D341Med (cell line): ENCODE measurements around the gene RSPH6A.
"Not testable (repeated sequence)": the region's sequence is repeated elsewhere in the genome, so short reads cannot be mapped to it uniquely, and the experiment has no call there.

Experiments
- DNase-seq: peaks from one replicate; pipeline ENCODE4 v3.0.0; 2012; ENCODE audit warnings: low spot score

Gene RSPH6A

DNA sequence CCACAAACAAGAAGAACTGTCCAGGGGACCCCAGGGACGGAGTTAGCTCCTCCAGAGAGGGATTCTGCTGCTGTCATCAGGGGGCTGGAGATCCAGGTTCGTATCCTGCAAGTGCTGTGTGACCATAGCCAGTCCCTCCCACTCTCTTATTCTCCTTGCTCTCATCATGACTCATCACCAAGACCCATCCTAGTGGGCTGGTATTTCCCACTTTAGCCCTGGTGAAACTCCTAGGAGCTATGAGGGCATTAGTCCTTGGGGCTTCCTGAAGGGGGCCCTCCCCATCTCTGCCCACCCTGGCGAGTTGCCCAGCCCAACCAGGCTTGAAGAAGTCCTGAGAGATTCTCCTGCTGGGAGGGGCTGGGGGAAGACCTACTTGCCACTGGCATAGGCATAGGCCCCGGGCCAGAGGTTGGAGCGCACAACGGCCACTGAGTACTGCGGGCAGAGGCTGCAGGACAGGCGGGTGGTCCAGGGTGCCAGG is 15.0 kb downstream of the RSPH6A start:
- no peak for DNase-seq

DNA sequence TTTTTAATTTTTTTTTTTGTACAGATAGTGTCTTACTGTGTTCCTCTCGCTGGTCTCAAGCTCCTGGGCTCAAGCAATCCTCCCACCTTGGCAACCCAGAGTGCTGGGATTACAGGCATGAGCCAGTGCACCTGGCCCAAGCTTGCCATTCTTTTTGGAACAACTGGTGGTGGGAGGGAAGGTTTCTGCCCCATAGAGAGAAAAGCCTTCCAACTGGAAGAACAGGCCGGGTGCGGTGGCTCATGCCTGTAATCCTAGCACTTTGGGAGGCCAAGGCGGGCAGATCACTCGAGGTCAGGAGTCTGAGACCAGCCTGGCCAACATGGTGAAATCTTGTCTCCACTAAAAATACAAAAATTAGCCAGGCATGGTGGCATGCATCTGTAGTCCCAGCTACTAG is 15.6 kb downstream of the RSPH6A start:
- not testable (repeated sequence) for DNase-seq

DNA sequence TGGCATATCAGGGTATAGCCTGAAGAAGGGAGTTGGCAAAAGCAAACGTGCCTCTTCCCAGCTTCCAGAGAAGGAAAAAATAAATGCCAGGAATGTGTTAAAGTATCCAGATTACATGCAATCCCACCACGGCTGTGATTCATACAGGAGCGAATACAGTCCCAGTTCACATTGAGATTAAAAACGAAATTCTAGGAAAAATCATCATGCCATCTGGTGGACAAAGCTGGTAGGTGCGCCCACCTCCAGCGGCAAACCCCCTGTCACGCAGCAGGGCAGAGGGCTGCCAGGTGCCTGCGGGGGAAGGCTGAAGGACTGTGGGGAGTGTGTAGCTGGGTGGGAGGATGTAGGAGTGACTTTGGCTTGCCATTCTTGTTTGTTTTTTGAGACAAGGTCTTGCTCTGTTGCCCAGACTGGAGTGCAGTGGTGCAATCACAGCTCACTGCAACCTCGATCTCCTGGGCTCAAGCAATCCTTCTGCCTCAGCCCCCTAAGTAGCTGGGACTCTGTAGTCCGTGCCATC is 16.1 kb downstream of the RSPH6A start:
- DNase-seq, result peak; percentile 90

DNA sequence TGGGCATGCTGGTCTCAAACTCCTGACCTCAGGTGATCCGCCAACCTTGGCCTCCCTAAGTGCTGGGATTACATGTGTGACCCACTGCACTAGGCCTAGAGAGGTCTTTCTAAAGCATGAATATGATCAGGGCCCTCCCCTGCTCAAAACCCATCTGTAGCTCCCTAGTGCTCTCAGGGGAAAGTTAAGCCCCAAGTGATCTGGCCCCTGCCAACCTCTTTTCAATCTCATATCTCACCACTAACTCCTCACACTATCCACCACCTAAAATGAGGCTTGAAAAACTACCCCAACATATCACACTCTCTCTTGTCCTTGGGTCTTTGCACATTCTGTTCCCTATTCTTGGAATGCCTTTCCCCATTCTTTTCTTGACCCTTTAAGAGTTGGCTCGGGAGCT is 20.5 kb downstream of the RSPH6A start:
- no peak for DNase-seq

DNA sequence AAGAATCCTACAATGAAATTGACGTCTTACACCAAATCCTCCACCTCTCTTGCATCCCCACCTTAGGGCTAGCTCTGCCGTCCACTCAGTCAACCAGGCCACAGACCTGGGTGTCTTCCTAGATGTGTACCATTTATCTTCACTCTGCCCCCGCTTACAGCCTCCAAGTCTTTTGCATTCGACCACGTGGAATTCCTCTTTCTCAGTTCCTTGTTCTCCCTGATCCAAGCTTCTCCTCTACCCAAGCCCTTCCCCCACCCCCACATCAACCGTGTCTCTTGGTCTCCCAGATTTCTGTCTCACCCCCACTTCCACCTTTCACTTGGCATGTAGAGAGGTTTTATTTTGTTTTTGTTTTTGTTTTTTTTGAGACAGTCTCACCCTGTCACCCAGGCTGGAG is 21.2 kb downstream of the RSPH6A start:
- no peak for DNase-seq

DNA sequence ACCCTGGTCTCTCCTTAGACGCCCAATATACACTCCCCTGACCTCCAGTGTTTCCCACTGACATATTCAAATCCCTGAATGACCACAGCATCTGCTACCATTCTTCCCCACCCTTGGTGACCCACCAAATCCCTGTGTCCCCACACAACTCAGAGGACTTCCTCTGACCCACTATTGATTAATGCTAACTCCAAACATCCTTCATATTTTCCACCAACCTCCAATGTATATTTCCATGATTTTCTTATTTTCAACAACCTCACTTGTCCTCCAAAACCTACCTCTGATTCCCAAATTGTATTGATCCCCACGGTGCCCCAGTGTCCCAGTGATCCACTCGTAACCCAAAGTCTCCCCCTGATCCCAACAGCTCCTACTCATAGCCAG is 21.9 kb downstream of the RSPH6A start:
- DNase-seq, result no peak

DNA sequence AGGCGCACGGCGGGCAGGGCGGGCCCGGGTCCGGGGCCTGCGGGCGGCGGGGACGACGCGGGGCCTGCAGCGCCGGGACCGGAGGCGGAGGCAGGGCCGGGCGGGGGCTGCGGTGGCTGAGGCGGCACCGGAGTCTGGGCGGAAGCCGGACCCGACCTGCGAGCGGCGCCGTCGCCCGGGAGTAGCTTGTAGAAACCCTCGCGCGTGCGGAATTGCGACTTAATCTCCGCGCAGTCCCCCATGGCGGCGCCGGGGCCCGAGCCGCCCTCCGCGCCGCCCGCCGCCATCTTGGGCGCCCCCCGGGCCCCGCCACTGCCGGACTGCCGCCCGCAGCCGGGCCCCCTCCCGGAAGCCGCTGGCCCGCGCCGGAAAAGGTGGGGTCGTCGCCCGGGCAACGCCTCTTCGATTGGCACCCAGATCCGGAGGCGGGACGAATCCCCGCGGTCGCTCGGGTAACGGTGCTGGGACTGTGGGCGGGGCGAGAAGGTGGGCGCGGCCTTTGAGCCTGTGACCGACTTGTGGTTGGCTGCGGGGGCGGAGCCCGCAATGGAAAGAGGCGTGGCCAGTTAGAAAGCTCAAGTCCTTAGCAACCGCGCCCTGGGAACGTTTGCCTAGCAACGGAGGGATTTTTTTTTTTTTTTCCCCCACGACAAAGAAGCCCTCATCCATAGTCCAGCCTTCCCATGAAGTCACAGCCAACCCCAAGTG is 22.5 kb downstream of the RSPH6A start, which contains the start of gene DMWD:
Gene DMWD (minus strand): TSS at position 376 of the 708 bp plus-strand sequence. CDS start 89 bp downstream, at position 287.
- peak; percentile 99 for DNase-seq

DNA sequence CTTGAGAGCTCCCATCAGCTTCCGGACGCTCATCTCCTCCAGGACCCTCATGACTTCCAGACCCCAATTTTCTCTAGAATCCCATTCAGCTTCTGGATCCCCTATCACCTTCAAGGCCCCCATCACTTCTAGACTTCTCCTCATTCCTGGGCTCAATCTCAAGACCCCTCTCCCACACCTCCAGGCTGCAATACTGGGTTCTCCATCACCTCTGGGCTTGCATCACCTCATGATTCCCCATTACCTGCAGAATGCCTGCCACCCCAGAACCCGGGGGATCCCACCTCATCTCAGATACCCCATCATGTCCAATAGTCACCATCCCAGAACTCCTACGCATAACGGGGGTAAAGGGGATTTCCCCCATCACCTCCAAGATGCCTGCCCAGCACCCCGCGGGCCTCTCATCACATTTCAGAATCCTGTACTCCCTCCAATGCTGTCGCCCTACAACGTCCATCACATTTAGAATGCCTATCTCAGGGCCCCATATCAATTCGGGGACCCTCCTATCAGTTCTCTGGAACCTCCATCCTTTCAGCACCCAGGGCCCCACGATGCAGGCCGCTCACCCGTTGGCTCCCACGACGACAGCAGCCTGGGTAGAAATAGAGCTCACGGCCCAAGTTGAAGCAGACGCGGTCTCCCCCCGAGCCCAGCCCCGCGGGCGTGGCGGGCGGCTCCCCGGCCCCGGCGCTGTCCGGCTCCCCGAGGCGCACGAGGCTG is 23.2 kb downstream of the RSPH6A start:
- no peak for DNase-seq

DNA sequence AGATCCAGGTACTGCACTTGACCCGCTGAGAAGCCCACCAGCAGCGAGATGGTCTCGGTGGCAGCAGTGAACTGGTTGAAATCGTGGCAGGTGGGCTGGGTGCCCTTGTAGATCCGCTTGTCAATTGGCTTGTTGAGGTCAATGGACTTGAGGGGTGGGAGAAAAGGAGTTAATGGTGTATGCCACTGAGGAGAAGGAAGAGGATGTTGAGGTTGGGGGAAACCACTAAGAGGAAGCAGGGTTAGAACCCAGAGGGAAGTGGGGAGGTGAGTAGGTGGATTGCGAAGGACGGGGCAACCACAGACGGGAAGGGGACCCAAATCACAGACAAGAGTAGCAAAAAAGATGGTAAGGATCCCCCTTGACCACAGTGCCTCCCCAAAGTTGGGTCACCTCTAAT is 24.2 kb downstream of the RSPH6A start:
- DNase-seq, result no peak

DNA sequence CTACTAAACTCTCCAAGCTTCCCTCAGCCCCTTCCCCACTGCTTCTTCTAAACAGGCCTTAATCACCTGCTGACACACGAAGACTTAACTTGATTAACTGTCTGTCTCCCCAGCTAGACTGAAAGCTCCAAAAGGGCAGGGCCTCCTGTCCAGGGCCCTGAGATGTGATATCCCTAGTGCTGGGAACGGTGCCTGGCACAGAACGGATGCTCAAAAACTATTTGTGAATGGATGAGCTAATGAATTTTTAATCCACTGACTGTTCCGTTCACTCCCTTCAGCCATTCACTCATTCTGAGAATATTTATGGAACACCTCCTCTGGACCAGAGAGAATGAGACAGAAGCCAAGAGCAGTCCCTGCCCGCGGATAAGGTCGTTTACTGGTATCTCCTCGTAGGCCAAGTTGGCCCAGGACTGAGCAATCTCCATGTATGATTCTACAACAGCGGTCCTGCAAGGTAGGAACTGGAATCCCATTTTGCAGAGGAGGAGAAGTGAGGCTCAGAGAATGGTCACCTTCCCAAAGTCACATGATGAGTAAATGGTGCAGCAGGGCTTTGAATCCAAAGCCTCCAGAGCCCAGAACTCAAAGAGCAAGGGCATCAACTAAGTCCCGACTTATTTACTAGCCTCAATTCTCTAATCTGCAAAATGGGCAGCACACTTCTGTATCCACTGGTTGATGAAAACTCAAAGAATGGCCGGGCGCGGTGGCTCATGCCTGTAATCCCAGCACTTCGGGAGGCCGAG is 25.9 kb downstream of the RSPH6A start:
- no peak for DNase-seq

DNA sequence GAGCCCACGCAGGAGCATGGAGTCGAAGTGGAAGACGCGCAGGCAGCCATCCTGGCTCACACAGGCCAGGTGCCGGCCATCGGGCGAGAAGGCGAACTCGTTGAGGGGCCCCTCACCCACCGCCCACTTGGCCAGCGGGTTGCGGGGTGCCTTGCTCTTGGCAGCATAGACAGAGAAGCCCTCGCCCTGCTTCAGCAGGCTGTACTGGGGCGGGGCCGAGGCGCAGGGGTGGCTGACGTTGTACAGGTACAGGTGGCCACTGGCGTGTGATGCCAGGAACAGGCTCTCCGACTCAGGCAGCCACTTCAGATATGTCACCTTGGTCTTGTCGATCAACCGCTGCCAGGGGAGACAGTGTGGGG is 28.6 kb downstream of the RSPH6A start:
- DNase-seq, result no peak

DNA sequence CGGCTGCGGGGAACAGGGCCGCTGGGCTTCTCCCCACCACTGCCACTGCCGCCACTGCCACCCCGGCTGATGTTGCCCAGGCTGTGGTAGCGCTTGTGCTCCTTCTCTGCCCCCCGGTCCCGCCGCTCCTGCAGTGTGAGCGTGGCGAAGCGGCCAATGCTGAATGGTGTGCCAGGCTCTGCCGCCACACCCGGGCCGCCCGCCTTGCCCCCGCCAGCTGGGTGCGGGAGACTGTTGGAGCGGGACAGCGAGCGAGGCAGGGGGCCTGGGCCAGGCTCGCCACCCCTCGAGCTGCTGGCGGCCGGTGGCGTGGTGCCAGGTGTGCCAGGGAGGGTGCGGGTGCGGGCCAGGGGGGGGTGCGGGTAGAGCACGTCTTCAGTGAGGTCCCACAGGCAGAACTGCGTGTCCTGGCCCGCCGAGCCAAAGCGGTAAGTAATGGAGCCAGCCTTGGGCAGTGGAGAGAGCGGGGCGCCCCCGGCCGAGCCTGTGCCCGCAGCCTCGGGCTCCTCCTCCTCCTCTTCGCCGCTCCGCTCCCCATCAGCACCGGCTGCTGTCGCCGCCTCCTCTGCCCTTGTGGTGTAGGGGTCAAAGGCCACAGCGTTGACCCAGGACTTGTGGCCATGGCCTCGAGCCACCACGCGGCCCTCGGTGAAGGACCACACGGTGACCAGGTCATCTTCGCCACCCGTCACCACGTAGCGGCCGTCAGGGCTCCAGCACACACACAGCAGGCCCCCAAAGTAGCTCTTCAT is 29.2 kb downstream of the RSPH6A start:
- no peak for DNase-seq

DNA sequence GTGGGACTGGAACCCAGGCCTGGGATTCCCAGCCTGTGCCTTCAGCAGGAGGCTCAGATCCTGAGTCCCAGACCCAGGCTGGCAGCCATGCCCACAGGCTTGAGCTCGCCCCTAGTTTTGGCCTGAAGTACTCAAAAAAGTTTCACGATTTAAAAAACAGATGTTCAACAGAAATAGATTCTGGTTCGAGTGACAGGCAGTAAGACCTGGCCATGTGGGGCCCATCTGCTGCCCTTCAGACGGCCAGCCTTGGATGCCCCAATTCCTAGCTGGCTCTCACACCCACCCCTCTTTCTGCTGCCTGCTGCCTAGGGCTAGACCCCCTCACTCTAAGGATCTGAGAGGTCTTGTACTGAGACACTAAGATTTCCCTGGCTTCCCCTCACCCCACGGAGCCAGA is 30.0 kb downstream of the RSPH6A start:
- DNase-seq, result no peak

DNA sequence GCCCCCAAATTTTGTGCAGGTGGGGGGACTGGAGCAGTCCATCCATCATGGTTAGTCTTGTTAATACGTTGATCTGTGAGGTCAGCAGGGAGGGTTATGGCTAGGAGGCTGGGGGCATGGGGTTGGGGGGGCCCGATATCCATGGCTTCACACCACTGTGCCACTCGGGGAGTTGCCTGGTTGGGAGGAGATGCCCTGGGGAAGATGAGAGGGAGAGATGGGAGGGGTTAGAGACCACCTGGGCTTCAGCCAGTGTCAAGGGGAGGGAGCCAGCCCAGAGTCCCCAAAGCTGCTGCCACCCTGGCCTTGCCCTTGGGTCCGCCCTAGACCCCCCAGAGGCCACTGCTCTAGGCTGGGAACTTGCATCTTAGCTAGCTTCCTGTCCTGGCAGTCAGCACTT is 31.0 kb downstream of the RSPH6A start:
- no peak for DNase-seq

DNA sequence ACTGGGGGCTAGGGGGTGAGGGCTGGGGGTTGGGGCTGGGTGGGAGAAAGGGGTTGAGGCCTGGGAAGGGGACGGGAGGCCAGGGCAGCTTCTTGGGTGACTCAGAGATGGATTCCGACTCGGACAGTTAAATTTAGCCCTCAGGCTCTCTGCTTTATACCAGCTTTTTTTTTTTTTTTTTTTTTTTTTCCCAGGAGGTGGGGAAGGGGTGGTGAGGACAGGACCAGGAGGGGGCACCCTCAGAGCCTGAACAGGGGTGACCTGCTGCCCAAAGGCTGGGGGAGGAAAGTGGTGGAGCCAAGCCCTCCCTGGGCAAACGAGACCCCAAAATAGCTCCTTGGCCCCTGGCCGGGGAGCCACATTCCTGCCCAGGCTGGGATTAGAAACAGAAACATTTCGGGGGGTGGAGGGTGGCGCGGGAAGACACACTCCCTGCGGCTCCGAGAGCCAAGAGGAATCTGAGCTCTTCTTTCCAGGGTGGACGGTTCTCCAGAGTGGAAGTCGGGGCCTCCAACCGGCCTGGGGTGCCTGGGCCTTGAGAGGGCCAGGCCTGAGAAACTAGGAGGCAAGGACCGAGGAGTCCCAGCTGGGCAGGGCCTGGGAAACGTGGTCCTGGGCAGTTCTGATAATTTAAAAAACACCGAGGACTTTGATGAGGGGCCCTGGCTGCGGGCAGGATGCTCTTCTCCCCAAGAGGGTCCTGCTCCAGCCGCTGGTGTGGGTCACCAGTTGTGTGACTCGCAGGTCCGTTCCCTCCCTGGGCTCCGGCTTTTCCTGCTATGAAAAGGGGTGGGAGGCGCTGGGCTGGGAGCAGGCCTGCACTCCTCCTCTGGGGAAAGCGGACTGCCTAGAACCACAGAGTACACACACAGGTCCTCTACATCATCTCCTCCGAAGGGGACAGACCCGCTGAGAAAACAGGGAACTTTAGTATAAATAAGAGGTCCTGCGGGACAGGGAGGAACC is 32.0 kb downstream of the RSPH6A start:
- no peak for DNase-seq

DNA sequence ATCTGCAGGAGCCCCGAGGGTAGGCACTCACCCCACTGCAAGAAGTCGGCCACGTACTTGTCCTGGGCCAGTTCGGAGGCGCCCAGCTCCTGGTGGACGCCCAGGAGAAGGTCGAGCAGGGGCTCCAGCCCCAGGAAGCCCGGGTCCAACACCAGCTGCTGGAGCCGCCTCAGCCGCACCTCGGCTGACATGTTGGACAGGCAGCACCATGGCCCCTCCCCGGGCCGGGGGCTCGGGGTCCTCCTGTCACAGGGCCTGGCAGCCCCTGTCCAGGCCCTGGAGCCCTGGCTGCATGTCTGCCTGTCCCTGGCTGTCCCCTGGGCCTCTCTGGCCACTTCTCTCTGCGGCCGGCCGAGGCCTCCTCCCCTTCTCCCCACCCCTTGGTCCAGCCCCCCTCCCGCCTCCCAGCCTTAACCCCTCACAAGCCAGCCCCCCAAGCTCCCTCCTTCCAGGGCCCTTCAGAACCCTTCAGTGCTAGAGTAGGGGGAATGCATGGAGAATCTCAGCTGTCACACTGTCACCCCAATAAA is 32.9 kb downstream of the RSPH6A start, which contains the start of gene DMPK:
Gene DMPK (minus strand): TSS at position 329 of the 530 bp plus-strand sequence. CDS start 138 bp downstream, at position 191.
- no peak for DNase-seq

DNA sequence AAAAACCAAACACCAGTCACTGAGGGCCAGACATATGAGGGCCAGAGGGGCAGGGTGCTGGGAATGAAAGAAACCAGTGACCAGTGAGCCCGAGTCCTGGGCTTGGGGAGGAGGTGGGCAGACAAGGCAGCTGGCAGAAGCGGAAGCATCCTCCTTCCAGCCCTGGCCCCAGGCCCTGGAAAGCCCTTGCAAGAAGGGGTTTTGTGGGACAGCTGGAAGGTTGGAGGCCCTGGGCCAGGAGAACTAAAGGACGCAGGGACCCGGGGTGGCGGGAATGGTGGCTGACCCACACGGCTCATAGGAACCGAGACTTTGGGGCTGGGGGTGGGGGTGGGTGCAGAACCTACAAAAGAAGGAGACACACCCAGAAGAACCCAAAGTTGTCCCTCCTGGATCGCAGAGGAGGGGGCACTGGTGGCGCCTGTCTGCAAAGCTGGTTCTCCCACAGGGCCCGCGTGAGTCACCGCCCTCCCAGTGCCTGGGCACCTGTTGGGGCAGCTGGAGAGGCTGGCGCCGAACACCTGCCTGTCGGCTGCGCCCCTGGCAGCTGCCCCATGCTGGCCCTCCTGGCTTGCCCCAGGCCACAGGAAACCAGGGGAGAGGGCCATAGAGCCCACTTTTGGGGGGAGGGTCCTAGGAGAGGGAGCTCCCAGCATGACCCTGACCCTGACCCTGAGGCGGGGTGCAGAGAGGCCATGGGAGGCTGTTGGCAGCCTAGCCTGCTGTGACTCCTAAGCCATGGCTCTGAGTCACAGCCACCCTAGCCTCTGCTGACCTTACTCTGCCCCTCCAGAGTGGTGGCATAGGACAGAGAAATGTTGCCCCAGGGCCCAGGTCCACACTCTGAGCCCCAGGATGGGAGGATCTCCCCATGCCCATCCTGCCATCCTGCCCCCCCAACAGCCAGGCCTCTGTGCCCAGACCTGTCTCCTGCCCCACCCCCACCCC is 33.6 kb downstream of the RSPH6A start:
- no peak for DNase-seq

DNA sequence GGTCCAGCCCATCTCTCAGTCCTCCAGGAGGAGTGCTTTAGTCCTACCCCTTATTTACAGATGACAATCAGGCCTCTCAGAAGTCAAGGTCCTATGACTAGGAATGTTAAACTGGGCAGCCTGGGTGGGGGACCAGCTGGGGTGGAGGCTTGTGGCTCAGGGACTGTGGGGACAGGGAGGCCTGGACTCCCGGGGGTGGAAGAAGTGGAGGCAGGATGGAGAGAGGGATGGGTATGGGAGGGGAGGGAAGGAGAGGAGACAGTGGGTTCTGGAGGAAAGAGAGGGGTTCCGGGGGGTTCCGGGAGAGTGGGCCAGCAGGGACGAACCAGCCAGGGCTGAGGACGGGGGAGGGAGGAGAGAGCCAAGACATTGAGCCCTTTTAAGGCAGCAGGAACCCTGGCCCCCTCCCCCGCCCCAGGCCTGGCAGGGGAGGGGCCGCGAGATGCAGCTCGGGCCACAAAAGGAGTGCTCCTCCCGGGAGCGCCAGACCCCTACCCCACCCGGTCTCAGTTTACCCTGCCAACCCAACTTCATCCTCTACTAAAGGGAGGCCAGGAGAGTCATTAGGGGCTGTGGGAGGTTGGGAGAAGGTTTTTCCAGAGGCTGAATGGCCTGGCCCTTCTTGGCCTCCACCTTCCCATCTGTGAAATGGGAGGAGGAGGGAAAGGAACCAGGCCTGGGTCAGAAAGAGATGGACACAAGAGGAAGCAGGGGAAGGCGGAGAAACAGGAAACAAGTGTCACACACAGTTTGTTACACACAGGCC is 34.5 kb downstream of the RSPH6A start:
- no peak for DNase-seq

DNA sequence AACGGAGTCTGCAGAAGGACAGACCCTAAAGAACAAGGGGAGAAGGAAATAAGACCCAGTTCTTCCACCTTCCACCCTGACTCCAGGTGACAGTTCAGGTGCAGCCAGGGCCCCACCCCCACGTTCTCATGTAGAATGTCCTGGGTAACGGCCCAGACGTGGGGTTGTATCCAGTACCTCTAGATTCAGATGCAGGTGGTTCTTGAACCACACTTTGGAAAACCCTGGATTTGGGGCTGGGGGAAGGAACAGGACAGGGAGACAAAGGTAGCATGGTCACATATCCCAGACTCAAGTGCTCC is 35.0 kb downstream of the RSPH6A start:
- DNase-seq, result no peak
